A549 (cell line): ENCODE data around the gene AGPAT2. TPM values are rescaled to one million over a fixed set of nuclear protein-coding genes. Genes with fewer than 3 reads are reported as not detected.

ENCODE experiments used
- ATAC-seq, 2 experiments: fragments of 200-7000 bp in 1 of 2; fragments of >200 bp in 1 of 2; cut with Nextera tagmentation in 1 of 2; cut with Tn5 transposase in 1 of 2; 3 replicates each; pipeline versions ENCODE4 v1.8.0 to v1.9.1; 2018 to 2020; ENCODE audit warnings: mild to moderate bottlenecking in 1 of 2, moderate library complexity in 1 of 2
- CTCF ChIA-PET: fragments of 300-600 bp; sonication (Branson Sonifier 250); formaldehyde crosslinking; extraction: SDS; loops from one replicate; lab custom pipeline; 2021; ENCODE audit warnings: antibody characterized with exemption, inconsistent platforms; lab: Yijun Ruan, JAX
- POLR2A ChIA-PET: fragments of 350-600 bp; formaldehyde crosslinking; extraction: SDS; loops from one replicate; lab custom pipeline; 2021; ENCODE audit warnings: antibody characterized with exemption, inconsistent platforms; lab: Yijun Ruan, JAX
- DNase-seq, 2 experiments: peaks; one replicate each; pipeline versions ENCODE4 v3.0.0 to v3.0.0-alpha.2; 2011 to 2016; ENCODE audit warnings: low read depth in 1 of 2, low spot score in 1 of 2
- FAIRE-seq: peaks from 2 replicates; lab custom pipeline; 2011; peaks lifted over from hg19 to GRCh38; lab: Jason Lieb, UNC
- H3K27ac ChIP-seq, 2 experiments: fragments of >200 bp; sonication (Bioruptor Twin); formaldehyde crosslinking; 3 replicates each; pipeline ENCODE4 v1.5.1; 2016 to 2017
- H3K4me1 ChIP-seq: fragments of >200 bp; sonication (Bioruptor Twin); formaldehyde crosslinking; 3 replicates; pipeline ENCODE4 v1.6.1; 2016
- H3K4me2 ChIP-seq: fragments of >200 bp; sonication (Bioruptor Twin); formaldehyde crosslinking; 3 replicates; pipeline ENCODE4 v1.6.1; 2016
- H3K4me3 ChIP-seq: fragments of >200 bp; sonication (Bioruptor Twin); formaldehyde crosslinking; 3 replicates; pipeline ENCODE4 v1.5.1; 2016
- H3K9me3 ChIP-seq: fragments of >200 bp; sonication (Bioruptor Twin); formaldehyde crosslinking; 3 replicates; pipeline ENCODE4 v1.6.1; 2016
- CBX8 ChIP-seq: fragments of 200-600 bp; sonication (generic); IDR thresholded peaks from 2 replicates; pipeline ENCODE4 v1.6.1; 2016
- CHD4 ChIP-seq: fragments of 200-600 bp; sonication (generic); IDR thresholded peaks from 2 replicates; pipeline ENCODE4 v1.6.1; 2016; ENCODE audit warnings: antibody characterized with exemption, mild to moderate bottlenecking, borderline replicate concordance
- CTCF ChIP-seq: fragments of >200 bp; sonication (Bioruptor Twin); formaldehyde crosslinking; IDR thresholded peaks from 3 replicates; pipeline ENCODE4 v1.5.1; 2016
- EHF ChIP-seq: fragments of 250-450 bp; sonication (Bioruptor Pico); IDR thresholded peaks from 2 replicates; pipeline ENCODE4 v1.5.0; 2020; ENCODE audit warnings: mild to moderate bottlenecking
- FOSL2 ChIP-seq, 2 experiments: fragments of 450-650 bp in 1 of 2; fragments of >200 bp in 1 of 2; sonication (Bioruptor Twin) in 1 of 2; formaldehyde crosslinking; IDR thresholded peaks; 2 replicates each; pipeline versions ENCODE4 v1.5.0 to v1.6.1; 2016 to 2020; ENCODE audit warnings: mild to moderate bottlenecking in 1 of 2, moderate library complexity in 1 of 2
- HDAC2 ChIP-seq: fragments of 200-600 bp; sonication (generic); IDR thresholded peaks from 2 replicates; pipeline ENCODE4 v1.6.1; 2016
- HES2 ChIP-seq: fragments of >200 bp; sonication (Bioruptor Twin); formaldehyde crosslinking; IDR thresholded peaks from 2 replicates; pipeline ENCODE4 v1.6.1; 2016
- HOXB5 ChIP-seq: fragments of 250-450 bp; sonication (Bioruptor Pico); IDR thresholded peaks from 2 replicates; pipeline ENCODE4 v1.5.0; 2020; ENCODE audit warnings: mild to moderate bottlenecking, moderate library complexity
- KDM1A ChIP-seq: fragments of 200-600 bp; sonication (generic); IDR thresholded peaks from 2 replicates; pipeline ENCODE4 v1.6.1; 2016; ENCODE audit warnings: low read depth, mild to moderate bottlenecking
- KDM5A ChIP-seq: fragments of 200-600 bp; sonication (generic); IDR thresholded peaks from 2 replicates; pipeline ENCODE4 v1.6.1; 2016; ENCODE audit warnings: antibody characterized with exemption, mild to moderate bottlenecking
- MAX ChIP-seq: IDR thresholded peaks from 2 replicates; pipeline ENCODE4 v1.6.1; 2012
- MAZ ChIP-seq: fragments of 150-350 bp; IDR thresholded peaks from 2 replicates; pipeline ENCODE4 v1.6.1; 2014; ENCODE audit warnings: antibody characterized with exemption, low read depth, low read length, borderline replicate concordance
- RAD21 ChIP-seq, 2 experiments: fragments of >200 bp in 1 of 2; sonication (Bioruptor Twin) in 1 of 2; formaldehyde crosslinking in 1 of 2; IDR thresholded peaks in 1 of 2; conservative IDR thresholded peaks in 1 of 2; 2 replicates in 1 of 2; 3 replicates in 1 of 2; pipeline ENCODE4 v1.6.1; 2012 to 2018; ENCODE audit warnings: inconsistent platforms in 1 of 2
- RARB ChIP-seq: fragments of 250-450 bp; sonication (Bioruptor Pico); IDR thresholded peaks from 2 replicates; pipeline ENCODE4 v1.8.0; 2021; ENCODE audit warnings: mild to moderate bottlenecking, moderate library complexity
- RCOR1 ChIP-seq: fragments of 150-350 bp; IDR thresholded peaks from 2 replicates; pipeline ENCODE4 v1.6.1; 2014; ENCODE audit warnings: antibody characterized with exemption, low read length, low read depth
- RFX5 ChIP-seq: fragments of 450-650 bp; IDR thresholded peaks from 2 replicates; pipeline ENCODE4 v1.7.1; 2014; ENCODE audit warnings: antibody characterized with exemption, mild to moderate bottlenecking, moderate library complexity
- SMC3 ChIP-seq: fragments of >200 bp; sonication (Bioruptor Twin); formaldehyde crosslinking; IDR thresholded peaks from 3 replicates; pipeline ENCODE4 v1.6.1; 2018; ENCODE audit warnings: inconsistent platforms
- SREBF2 ChIP-seq: fragments of 450-650 bp; IDR thresholded peaks from 2 replicates; pipeline ENCODE4 v1.6.1; 2014; ENCODE audit warnings: mild to moderate bottlenecking, moderate library complexity
- TFCP2L1 ChIP-seq: fragments of 250-450 bp; sonication (Bioruptor Pico); IDR thresholded peaks from 2 replicates; pipeline ENCODE4 v1.5.0; 2021; ENCODE audit warnings: mild to moderate bottlenecking
- USF2 ChIP-seq: fragments of 450-650 bp; IDR thresholded peaks from 2 replicates; pipeline ENCODE4 v1.6.1; 2014; ENCODE audit warnings: antibody characterized with exemption
- WGBS: methylation state at CpG from one replicate; pipeline ENCODE4 v1.1.6; 2017; ENCODE audit errors: missing lambda C conversion rate; 5-methylcytosine and 5-hydroxymethylcytosine counted together
- polyA plus RNA-seq, 4 experiments: library from polyadenylated mRNA; depleted of rRNA in 3 of 4; stranded (reverse); fragments of >200 nt; fragmentation: RNase III in 1 of 4; extraction: RNeasy Plus Mini Kit Qiagen cat#74134 plus additional on column Dnase treatment in 1 of 4; gene quantifications; 2 replicates in 3 of 4; 3 replicates in 1 of 4; pipeline ENCODE4 v1.2.3, GENCODE V29; 2011 to 2017

Gene AGPAT2
- polyA plus RNA-seq, 2 of the 4 experiments (the other 2 are of a cell fraction) = 32.3 to 49.5 TPM

GRCh38 chr9:136651860-136652259 is 35.4 kb downstream of the AGPAT2 start:
- peaks cover 3% of the 10 kb centered on the region; the same call in 1 of the 3 replicates for H3K4me1 ChIP-seq
- H3K4me2 ChIP-seq = no peak overlapping the region
- FAIRE-seq (no peak), DNase-seq (no peak), ATAC-seq (no peak)
- WGBS = 93% methylated on average over 11 of the region's 11 CpGs
- H3K4me3 ChIP-seq = no peak overlapping the region
- ChIA-PET CTCF (interaction anchor here (1.2 to 3.5 kb wide), 6 partner anchors 20 to 166 kb away, joined by 3 to 14 read pairs (median 8); no protein-coding TSS in a partner anchor), POLR2A (no interaction called here)
- H3K9me3 ChIP-seq = no peaks in the 10 kb centered on the region
- no peak overlapping the region for H3K27ac ChIP-seq
- no peak for TF ChIP-seq SMC3
- TF ChIP-seq RCOR1 = no peak

GRCh38 chr9:136650648-136651047 is 36.6 kb downstream of the AGPAT2 start:
- no peaks in the 10 kb centered on the region for H3K9me3 ChIP-seq
- TF ChIP-seq RARB (no peak), RFX5 (no peak), HOXB5 (CRISPR knock-in tag) (no peak), CBX8 (no peak), MAZ (no peak)
- H3K4me2 ChIP-seq = no peak overlapping the region
- H3K27ac ChIP-seq = no peak overlapping the region
- no peak for ATAC-seq
- no peak for DNase-seq
- H3K4me1 ChIP-seq = no peaks in the 10 kb centered on the region; the same call in 2 of the 3 replicates
- no peak overlapping the region for H3K4me3 ChIP-seq
- ChIA-PET CTCF (interaction anchor here (1.7 to 3.5 kb wide), 5 partner anchors 19 to 165 kb away, joined by 4 to 14 read pairs (median 9); no protein-coding TSS in a partner anchor), POLR2A (no interaction called here)
- FAIRE-seq = no peak
- 90% methylated on average over 10 of the region's 10 CpGs for WGBS

GRCh38 chr9:136650021-136650420 is 37.2 kb downstream of the AGPAT2 start:
- ChIA-PET CTCF (interaction anchor here (2.6 to 17.6 kb wide), 3 partner anchors 22 to 162 kb away, joined by 8 to 313 read pairs (median 9); no protein-coding TSS in a partner anchor), POLR2A (interaction anchor here (0.7 kb wide), 1 partner anchor 53 kb away, joined by 4 read pairs; no protein-coding TSS in a partner anchor)
- no peak for ATAC-seq
- no peak for DNase-seq
- no peak overlapping the region for H3K4me2 ChIP-seq
- H3K4me3 ChIP-seq = no peak overlapping the region
- no peak for FAIRE-seq
- no peaks in the 10 kb centered on the region for H3K9me3 ChIP-seq
- no peak overlapping the region for H3K27ac ChIP-seq
- TF ChIP-seq MAX (no peak), USF2 (no peak), KDM5A (no peak), TFCP2L1 (CRISPR knock-in tag) (no peak), CTCF (no peak), CHD4 (no peak), EHF (no peak), HDAC2 (no peak), SREBF2 (no peak), FOSL2 (IDR thresholded peaks at IDR 0.05) (no peak), FOSL2 (CRISPR knock-in tag; IDR thresholded peaks at IDR 0.05) (no peak), CBX8 (no peak)
- peaks cover under 1% of the 10 kb centered on the region; the same call in 2 of the 3 replicates for H3K4me1 ChIP-seq
- WGBS = 92% methylated on average over 6 of the region's 8 CpGs

GRCh38 chr9:136648751-136649150 is 38.5 kb downstream of the AGPAT2 start:
- no peak for ATAC-seq
- no peak overlapping the region for H3K27ac ChIP-seq
- no peak for TF ChIP-seq CHD4
- no peak for TF ChIP-seq EHF
- no peak for TF ChIP-seq KDM1A
- TF ChIP-seq MAZ = no peak
- no peak for TF ChIP-seq SMC3
- no peak for TF ChIP-seq HES2
- TF ChIP-seq RAD21 (conservative IDR thresholded peaks at IDR 0.05 in 1 of 2, IDR thresholded peaks at IDR 0.05 in 1 of 2) = no peak
- no peak for TF ChIP-seq CTCF
- no peak for FAIRE-seq
- DNase-seq = no peak
- H3K9me3 ChIP-seq = no peaks in the 10 kb centered on the region
- peaks cover 12% of the 10 kb centered on the region for H3K4me1 ChIP-seq
- WGBS = 73% methylated on average over 16 of the region's 16 CpGs
- H3K4me3 ChIP-seq = no peak overlapping the region
- H3K4me2 ChIP-seq = no peak overlapping the region
- POLR2A ChIA-PET = no interaction called here
- CTCF ChIA-PET = interaction anchor here (1.0 to 17.6 kb wide), 2 partner anchors 45 to 161 kb away, joined by 3 to 313 read pairs; no protein-coding TSS in a partner anchor
